Hepatic stellate cell (primary cell): Measurements from ENCODE around the gene MYO19.
"Not testable (repeated sequence)": the region's sequence is repeated elsewhere in the genome, so short reads cannot be mapped to it uniquely, and the experiment has no call there.

ENCODE experiments used
- DNase-seq: peaks from one replicate; pipeline ENCODE4 v3.0.0; 2011; ENCODE audit warnings: low spot score

The MYO19 gene

DNA sequence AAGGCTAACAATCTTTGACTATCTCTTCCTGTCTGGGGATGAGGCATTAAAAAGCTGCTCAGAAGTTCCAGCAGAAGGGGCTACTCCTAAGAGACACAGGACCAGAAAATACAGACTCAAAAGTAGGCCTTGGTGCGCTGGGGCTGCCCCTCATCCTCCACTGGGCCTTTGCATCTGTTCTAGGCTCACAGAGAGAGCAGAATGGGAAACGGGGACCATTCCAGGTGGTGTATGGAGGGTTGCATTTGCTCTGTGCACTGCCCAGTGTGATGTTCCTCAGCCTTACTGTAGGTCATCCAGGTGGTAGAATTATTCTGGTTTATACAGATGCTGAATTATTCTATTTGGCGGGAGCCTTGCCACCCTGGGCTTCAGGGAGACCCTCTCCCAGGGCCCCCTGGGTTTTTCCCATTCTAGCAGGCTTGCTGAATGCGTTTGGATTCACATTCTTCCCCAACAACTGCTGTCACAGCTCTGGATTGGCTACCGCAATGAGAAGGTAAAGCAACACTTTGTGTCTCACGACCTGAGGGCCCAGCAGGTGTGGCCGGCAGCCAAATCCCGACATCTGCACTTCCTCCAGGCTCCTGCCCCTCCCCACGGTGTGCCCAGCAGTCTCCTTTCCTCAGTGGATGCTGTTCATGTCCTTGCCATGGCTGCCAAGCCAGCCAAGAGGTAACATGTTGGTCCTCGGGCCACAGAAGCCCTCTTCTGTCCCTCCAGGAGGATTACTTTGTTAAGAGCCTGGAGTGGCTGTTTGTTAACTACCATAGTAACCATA lies 73.1 kb downstream of the MYO19 start:
- DNase-seq, result no peak

DNA sequence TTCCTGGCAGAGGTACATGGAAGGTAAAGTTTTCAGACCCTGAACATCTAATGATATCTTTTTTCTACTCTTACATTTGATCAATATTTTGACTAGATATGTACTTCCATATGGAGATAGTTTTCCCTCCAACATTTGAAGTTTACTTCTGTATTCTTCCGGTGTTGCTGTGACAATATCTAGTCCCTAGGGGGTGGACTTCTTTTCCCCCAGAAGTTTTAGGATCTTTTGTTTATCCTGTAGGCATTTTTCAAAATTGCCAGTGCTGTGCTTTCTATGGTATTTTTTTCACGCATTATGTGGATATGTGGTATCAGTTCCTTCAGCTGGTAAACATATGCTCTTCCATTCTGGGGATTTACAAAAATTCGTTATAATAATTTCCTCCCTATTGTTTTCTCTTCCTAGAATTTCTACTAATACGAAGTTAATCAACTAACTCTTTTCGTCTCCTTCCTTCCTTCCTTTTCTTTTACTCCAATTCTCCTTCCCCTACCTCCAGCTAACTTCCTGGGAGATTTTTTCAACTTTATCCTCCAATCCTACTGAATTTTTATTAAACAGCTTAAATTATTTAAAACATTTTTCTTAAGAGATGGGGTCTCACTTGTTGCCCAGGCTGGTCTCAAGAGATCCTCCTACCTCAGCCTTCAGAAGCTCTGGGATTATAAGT lies 74.3 kb downstream of the MYO19 start:
- DNase-seq, result no peak

DNA sequence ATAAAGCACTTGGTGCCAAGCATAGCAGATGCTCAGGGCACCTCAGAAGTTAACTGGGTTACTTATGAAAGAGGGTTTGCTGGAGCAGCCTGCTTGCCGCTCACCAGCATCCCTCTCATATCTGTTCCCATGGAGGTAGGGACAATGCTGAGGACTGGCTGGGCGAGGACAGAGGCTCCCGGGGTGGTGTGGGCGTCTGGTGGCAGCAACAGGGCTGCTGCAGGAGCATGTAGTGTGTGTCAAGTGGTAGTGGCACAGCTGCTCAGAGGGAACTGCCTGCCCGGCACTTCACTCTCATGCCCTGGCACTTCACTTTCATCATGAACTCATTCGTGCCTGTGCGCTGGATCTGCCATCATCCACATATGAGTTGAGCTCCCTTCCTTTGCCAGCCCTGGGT lies 75.1 kb downstream of the MYO19 start:
- DNase-seq, result no peak

DNA sequence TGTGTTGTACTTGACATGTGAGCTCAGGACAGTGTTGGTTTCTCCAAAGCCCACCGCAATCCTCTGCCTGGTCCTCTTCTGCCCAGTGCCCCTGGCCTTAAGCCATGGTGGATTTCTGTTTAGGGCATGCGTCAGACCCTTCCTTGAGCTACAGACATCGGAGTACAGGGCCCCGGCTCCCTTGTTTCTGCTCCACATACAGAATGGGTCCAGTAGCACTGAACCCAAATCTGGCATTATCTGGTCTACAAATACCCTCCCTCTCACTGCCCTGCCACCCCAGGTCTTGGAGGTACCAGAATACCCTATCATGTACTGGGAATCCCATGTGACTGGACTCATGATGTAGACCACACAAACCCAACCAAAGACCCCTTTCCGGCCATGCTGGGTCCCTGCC lies 75.6 kb downstream of the MYO19 start:
- no peak for DNase-seq

DNA sequence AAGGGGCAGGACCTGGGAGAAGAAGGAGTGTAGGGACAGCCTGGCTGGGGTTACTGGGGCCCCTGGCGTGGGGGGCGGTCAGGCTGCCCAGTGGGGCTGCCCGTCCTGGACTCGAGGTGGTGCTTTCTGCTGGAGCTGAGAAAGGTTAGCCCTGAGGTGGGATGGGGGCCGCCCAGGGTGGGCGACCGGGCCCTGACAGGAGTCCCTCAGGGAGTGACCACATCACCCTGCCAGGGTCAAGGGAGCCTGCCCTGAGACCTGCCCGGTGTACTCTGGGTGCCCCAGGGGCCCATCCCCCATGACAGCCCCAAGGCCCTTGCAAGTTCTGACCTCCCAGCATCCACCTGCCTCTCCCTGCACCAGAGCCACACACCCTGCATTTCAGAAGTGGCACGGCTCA lies 77.0 kb downstream of the MYO19 start:
- DNase-seq, result not testable (repeated sequence)

DNA sequence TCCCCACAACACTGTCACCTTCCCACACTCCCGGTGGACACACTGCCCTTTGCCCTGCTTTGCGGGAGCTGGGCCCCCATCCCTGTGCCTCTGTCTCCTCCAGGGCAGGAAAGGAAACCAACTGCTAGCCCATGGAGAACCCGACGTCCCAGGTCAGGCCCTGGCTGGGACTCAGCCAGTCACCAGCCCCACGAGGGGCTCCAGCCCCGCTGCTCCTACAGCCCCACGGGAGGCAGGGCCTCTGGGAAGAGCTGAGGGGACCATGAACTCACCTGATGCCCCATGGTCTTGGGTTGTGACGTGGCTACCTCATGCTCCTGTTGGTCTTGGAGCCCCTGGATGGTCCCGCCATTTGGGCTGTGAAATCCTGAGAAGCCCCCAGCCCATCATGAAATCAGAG lies 81.8 kb downstream of the MYO19 start:
- DNase-seq, result not testable (repeated sequence)

DNA sequence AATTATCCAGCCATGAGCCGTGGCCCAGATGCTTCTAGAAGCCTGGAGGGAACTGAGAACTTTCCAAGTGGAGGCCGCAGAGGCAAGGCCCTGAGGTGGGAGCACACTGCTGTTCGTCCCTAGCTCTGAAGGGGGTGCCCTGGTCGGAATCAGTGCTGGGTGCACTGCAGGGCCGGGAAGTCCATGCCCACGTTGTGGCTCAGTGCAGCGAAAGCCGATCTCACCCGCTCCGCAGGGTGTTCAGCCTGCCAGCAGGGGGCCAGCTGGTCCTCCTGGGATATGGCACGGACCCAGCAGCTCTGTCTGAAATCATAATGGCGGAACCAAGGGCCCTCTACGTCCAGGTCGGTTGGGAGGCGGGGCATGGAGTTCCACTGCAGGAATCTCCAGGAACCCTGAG lies 84.7 kb downstream of the MYO19 start:
- DNase-seq, result not testable (repeated sequence)
